Trophoblast cell (in vitro differentiated cells and primary cell): Measurements from ENCODE around the gene ADGRL4.

ENCODE experiments used
- DNase-seq, 2 donors: peaks; one replicate each; pipeline ENCODE4 v3.0.0-alpha.2; 2016
- H2AFZ ChIP-seq: 2 replicates; pipeline ENCODE4 v1.6.1; 2013; ENCODE audit warnings: low read length, moderate library complexity, mild to moderate bottlenecking; ENCODE audit not compliant: insufficient read depth, poor library complexity
- H2AK5ac ChIP-seq: 2 replicates; pipeline ENCODE4 v1.6.1; 2013; ENCODE audit warnings: mild to moderate bottlenecking, low read length
- H2BK120ac ChIP-seq: 2 replicates; pipeline ENCODE4 v1.6.1; 2013; ENCODE audit warnings: low read length, mild to moderate bottlenecking, moderate library complexity; ENCODE audit not compliant: insufficient read depth, poor library complexity
- H2BK12ac ChIP-seq: 2 replicates; pipeline ENCODE4 v1.6.1; 2013; ENCODE audit warnings: mild to moderate bottlenecking, low read length, moderate library complexity
- H2BK5ac ChIP-seq: 2 replicates; pipeline ENCODE4 v1.6.1; 2013; ENCODE audit warnings: low read length, low read depth, moderate library complexity, mild to moderate bottlenecking; ENCODE audit not compliant: poor library complexity
- H3K14ac ChIP-seq: 2 replicates; pipeline ENCODE4 v1.6.1; 2013; ENCODE audit warnings: mild to moderate bottlenecking, low read length
- H3K18ac ChIP-seq: 2 replicates; pipeline ENCODE4 v1.6.1; 2013; ENCODE audit warnings: mild to moderate bottlenecking, low read length
- H3K23ac ChIP-seq: 2 replicates; pipeline ENCODE4 v1.6.1; 2013; ENCODE audit warnings: low read length
- H3K27ac ChIP-seq: 2 replicates; pipeline ENCODE4 v1.5.1; 2013; ENCODE audit warnings: low read depth, mild to moderate bottlenecking, inconsistent platforms, low read length, moderate library complexity
- H3K27me3 ChIP-seq: 2 replicates; pipeline ENCODE4 v1.6.1; 2013; ENCODE audit warnings: inconsistent platforms, mild to moderate bottlenecking, low read length, moderate library complexity; ENCODE audit not compliant: insufficient read depth
- H3K36me3 ChIP-seq, 2 experiments: 1 replicate in 1 of 2; 2 replicates in 1 of 2; pipeline ENCODE4 v1.6.1; 2013; ENCODE audit warnings: low read length in 2 of 2, mild to moderate bottlenecking in 2 of 2, moderate library complexity in 1 of 2; ENCODE audit not compliant: insufficient read depth in 2 of 2, control insufficient read depth in 1 of 2
- H3K4ac ChIP-seq: 2 replicates; pipeline ENCODE4 v1.6.1; 2013; ENCODE audit warnings: low read depth, mild to moderate bottlenecking, low read length, moderate library complexity
- H3K4me1 ChIP-seq, 2 experiments: 1 replicate in 1 of 2; 2 replicates in 1 of 2; pipeline ENCODE4 v1.6.1; 2013; ENCODE audit warnings: low read length in 2 of 2, mild to moderate bottlenecking in 2 of 2, moderate library complexity in 1 of 2; ENCODE audit not compliant: insufficient read depth in 2 of 2, control insufficient read depth in 1 of 2
- H3K4me2 ChIP-seq: 2 replicates; pipeline ENCODE4 v1.6.1; 2013; ENCODE audit warnings: inconsistent platforms, mild to moderate bottlenecking, low read length, moderate library complexity
- H3K4me3 ChIP-seq: 2 replicates; pipeline ENCODE4 v1.5.1; 2013; ENCODE audit warnings: mild to moderate bottlenecking, low read depth, low read length, inconsistent platforms
- H3K79me1 ChIP-seq: one replicate; pipeline ENCODE4 v1.6.1; 2013; ENCODE audit warnings: low read length
- H3K79me2 ChIP-seq: 2 replicates; pipeline ENCODE4 v1.6.1; 2013; ENCODE audit warnings: low read length, mild to moderate bottlenecking; ENCODE audit not compliant: control insufficient read depth, insufficient read depth, poor library complexity
- H3K9ac ChIP-seq: 2 replicates; pipeline ENCODE4 v1.6.1; 2013; ENCODE audit warnings: mild to moderate bottlenecking, low read length
- H3K9me3 ChIP-seq: 2 replicates; pipeline ENCODE4 v1.6.1; 2013; ENCODE audit warnings: low read depth, mild to moderate bottlenecking, control low read depth, inconsistent platforms, low read length; ENCODE audit not compliant: insufficient read depth
- H4K12ac ChIP-seq: 2 replicates; pipeline ENCODE4 v1.6.1; 2013; ENCODE audit warnings: low read depth, mild to moderate bottlenecking, low read length, moderate library complexity
- H4K8ac ChIP-seq: 2 replicates; pipeline ENCODE4 v1.6.1; 2013; ENCODE audit warnings: low read depth, mild to moderate bottlenecking, low read length, moderate library complexity
- H4K91ac ChIP-seq: one replicate; pipeline ENCODE4 v1.6.1; 2013; ENCODE audit warnings: low read depth, mild to moderate bottlenecking, low read length, moderate library complexity
- WGBS: extraction: QIAGEN DNeasy Blood & Tissue Kit; methylation state at CpG from one replicate; pipeline ENCODE4 v1.1.7; 2013; ENCODE audit warnings: missing lambda C conversion rate; ENCODE audit not compliant: insufficient read length, insufficient coverage; ENCODE audit errors: extremely low coverage; 5-methylcytosine and 5-hydroxymethylcytosine counted together

The ADGRL4 gene

DNA sequence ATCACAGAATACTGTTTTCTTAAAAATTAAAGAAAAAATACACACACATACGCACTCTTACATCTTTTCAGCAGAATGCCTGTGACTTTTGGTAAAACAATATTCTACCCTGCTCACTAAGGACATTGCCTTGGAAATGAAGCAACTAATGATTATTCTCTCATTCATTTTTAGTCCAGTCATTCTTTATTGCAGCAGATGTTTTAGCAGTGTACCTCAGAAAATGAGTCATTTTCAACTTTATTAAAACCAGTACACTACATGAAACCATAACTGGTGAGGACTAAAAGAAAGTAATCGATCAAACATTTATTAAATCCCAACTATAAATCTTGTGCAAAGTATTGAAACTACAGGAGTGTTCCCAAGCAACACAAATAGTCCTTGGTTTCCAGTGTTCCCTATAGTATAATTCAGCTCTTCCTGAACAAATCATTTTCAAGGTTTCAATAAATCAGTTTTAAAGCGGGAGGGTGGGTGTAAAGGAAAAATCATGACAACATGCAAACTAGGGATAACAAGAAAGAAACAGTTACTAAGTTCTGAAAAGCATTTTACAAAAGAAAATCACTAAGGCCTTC, 114.2 kb downstream of the ADGRL4 start:
- Histone ChIP-seq H4K8ac (no peak overlapping the region), H3K4me3 (no peak overlapping the region), H3K27ac (no peak overlapping the region), H3K18ac (no peak overlapping the region), H3K9me3 (no peaks in the 10 kb centered on the region), H3K4me2 (no peak overlapping the region), H3K27me3 (no peaks in the 10 kb centered on the region), H2AK5ac (no peak overlapping the region), H3K79me2 (no peaks in the 10 kb centered on the region), H3K9ac (no peak overlapping the region), H3K4ac (no peak overlapping the region), H2BK5ac (no peak overlapping the region), H4K91ac (no peak overlapping the region), H2AFZ (no peak overlapping the region), H2BK12ac (no peak overlapping the region), H3K36me3 (no peaks in the 10 kb centered on the region), H4K12ac (no peak overlapping the region), H3K14ac (no peak overlapping the region), H3K4me1 (no peaks in the 10 kb centered on the region), H3K79me1 (no peaks in the 10 kb centered on the region), H2BK120ac (no peak overlapping the region), H3K23ac (no peak overlapping the region)
- no CpG with 5 or more reads among the region's 3 CpGs for WGBS
- DNase-seq, result no peak

DNA sequence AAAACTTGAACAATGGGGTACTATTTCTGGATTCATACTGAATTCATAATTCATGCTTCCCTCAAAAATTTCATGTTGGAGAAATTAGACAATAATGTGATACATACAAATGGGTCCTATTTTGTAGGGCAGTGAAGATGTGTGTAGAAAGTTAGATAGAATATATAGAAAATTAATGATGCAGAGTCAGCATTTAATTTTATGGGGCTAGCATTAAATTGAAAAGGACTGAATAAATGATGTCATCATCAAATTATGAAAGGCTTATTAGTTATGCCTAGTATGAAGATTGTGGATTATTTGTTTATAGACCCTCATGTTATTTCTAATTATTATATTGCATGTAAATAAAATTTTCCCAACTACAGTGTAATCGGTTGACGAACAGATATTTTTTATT, 119.1 kb downstream of the ADGRL4 start:
- H2BK12ac ChIP-seq, result no peak overlapping the region
- no peak overlapping the region for H3K4me3 ChIP-seq
- no peaks in the 10 kb centered on the region for H3K9me3 ChIP-seq
- DNase-seq, result no peak
- no peak overlapping the region for H3K23ac ChIP-seq
- H3K79me2 ChIP-seq, result no peaks in the 10 kb centered on the region
- H2BK5ac ChIP-seq, result no peak overlapping the region
- H3K27ac ChIP-seq, result no peak overlapping the region
- H3K4me2 ChIP-seq, result no peak overlapping the region
- H3K36me3 ChIP-seq, result no peaks in the 10 kb centered on the region
- no CpG with 5 or more reads among the region's 2 CpGs for WGBS
- H3K4ac ChIP-seq, result no peak overlapping the region
- H2AK5ac ChIP-seq, result no peak overlapping the region
- H4K91ac ChIP-seq, result no peak overlapping the region
- H4K12ac ChIP-seq, result no peak overlapping the region
- no peak overlapping the region for H2AFZ ChIP-seq
- no peaks in the 10 kb centered on the region for H3K27me3 ChIP-seq
- no peak overlapping the region for H2BK120ac ChIP-seq
- H3K14ac ChIP-seq, result no peak overlapping the region
- no peak overlapping the region for H4K8ac ChIP-seq
- no peak overlapping the region for H3K9ac ChIP-seq
- H3K4me1 ChIP-seq, result no peaks in the 10 kb centered on the region
- H3K18ac ChIP-seq, result no peak overlapping the region
- no peaks in the 10 kb centered on the region for H3K79me1 ChIP-seq

DNA sequence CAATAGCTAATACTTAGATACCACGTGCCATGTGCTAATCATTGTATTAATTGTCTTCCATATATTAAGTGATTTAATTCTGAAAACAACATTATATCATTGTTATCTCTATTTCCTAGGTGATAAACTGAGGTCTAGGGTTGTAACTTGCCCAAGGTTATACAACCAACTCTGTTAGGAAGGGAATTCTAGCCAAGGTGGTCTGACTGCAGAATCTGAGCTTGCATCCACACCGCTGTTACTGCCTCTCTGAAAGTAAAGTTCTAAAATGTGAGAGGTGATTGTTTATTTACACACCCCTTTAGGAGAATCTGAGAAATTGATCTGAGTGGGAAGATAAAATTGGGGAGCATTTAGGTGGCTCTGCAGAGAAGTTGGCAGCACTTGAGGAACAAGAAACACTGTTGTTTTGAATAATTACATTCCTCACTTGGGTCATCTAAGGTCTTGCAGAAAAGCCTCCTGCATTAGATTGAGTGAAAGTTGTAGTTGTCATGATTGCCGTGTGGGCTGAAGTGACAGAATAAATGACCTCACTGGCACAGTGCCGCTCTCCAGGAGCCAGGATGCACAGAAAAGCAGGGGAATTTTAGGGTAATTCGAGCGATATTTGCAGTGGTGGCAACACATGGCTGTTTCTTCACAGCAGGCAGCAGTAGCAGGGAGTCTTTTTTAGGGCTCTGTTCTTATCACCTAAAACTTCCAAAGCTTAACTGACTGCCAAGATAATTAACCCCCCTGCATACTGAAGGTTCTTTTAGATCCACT, 121.7 kb downstream of the ADGRL4 start:
- Histone ChIP-seq H2AK5ac (no peak overlapping the region), H3K4me1 (no peaks in the 10 kb centered on the region), H3K9ac (no peak overlapping the region), H3K27ac (no peak overlapping the region), H2BK5ac (no peak overlapping the region), H3K4ac (no peak overlapping the region), H4K8ac (no peak overlapping the region), H3K18ac (no peak overlapping the region), H3K36me3 (no peaks in the 10 kb centered on the region), H4K12ac (no peak overlapping the region), H3K4me3 (no peak overlapping the region), H3K27me3 (no peaks in the 10 kb centered on the region), H3K23ac (no peak overlapping the region), H3K79me1 (no peaks in the 10 kb centered on the region), H3K4me2 (no peak overlapping the region), H2AFZ (no peak overlapping the region), H2BK12ac (no peak overlapping the region), H4K91ac (no peak overlapping the region), H3K9me3 (no peaks in the 10 kb centered on the region), H3K14ac (no peak overlapping the region), H3K79me2 (no peaks in the 10 kb centered on the region), H2BK120ac (no peak overlapping the region)
- no peak for DNase-seq
- no CpG with 5 or more reads among the region's 6 CpGs for WGBS

DNA sequence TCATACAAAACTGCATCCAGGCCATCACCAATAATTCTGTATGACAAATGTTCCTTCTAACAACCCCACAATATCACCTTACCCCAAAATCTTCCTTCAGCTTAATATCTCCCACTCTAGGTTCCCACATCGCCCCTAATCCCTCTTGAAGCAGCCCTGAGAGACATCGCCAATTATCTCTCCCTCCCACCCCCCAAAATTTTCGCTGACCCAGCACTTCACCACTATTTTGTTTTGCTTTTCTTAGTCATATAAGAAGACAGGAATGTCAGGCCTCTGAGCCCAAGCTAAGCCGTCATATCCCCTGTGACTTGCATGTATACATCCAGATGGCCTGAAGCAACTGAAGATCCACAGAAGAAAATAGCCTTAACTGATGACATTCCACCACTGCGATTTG, 126.3 kb downstream of the ADGRL4 start:
- Histone ChIP-seq H3K79me2 (no peaks in the 10 kb centered on the region), H2AK5ac (no peak overlapping the region), H4K8ac (no peak overlapping the region), H2BK5ac (no peak overlapping the region), H3K4me1 (no peaks in the 10 kb centered on the region), H2AFZ (no peak overlapping the region), H3K14ac (no peak overlapping the region), H3K9ac (no peak overlapping the region), H3K18ac (no peak overlapping the region), H2BK12ac (no peak overlapping the region), H4K91ac (no peak overlapping the region), H3K4ac (no peak overlapping the region), H3K4me2 (no peak overlapping the region), H3K27ac (no peak overlapping the region), H3K23ac (no peak overlapping the region), H2BK120ac (no peak overlapping the region), H4K12ac (no peak overlapping the region), H3K4me3 (no peak overlapping the region), H3K79me1 (no peaks in the 10 kb centered on the region), H3K27me3 (no peaks in the 10 kb centered on the region), H3K36me3 (no peaks in the 10 kb centered on the region), H3K9me3 (no peaks in the 10 kb centered on the region)
- no peak for DNase-seq
- WGBS, result 100% methylated on average over 1 of the region's 5 CpGs
